NOMO-1 (cell line): ENCODE results near the gene TIMM8A.

Source experiments
- DNase-seq, 2 experiments: peaks; one replicate each; lab custom pipeline; 2025; ENCODE audit not compliant: unreplicated experiment in 2 of 2; lab: John Stamatoyannopoulos, UW

The TIMM8A gene

GRCh38 chrX:101348452-101349192 lies at the start of gene TIMM8A:
Gene TIMM8A (minus strand): TSS chrX:101348742. CDS start chrX:101348664, 78 bp downstream.
- peak; percentile 54 to 60 for DNase-seq

DNA sequence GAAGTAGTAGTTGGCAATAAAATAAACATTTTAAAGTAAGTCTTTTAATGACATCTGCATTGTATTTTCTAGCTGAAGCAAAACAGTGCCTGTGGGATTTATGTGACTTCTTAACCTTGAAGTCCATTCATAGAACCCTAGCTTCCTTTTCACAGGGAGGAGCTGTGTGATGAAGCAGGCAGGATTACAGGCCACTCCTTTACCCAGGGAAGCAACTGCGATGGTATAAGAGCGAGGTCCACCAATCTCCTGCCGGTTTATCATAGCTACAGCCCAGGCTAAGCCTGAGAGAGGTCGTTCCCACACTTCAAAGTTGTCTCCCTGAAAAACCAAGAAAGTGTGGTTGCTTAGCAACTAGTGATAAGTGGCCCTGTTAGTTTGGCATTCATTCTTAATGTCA lies 49.2 kb upstream of the TIMM8A start:
- DNase-seq = no peak

DNA sequence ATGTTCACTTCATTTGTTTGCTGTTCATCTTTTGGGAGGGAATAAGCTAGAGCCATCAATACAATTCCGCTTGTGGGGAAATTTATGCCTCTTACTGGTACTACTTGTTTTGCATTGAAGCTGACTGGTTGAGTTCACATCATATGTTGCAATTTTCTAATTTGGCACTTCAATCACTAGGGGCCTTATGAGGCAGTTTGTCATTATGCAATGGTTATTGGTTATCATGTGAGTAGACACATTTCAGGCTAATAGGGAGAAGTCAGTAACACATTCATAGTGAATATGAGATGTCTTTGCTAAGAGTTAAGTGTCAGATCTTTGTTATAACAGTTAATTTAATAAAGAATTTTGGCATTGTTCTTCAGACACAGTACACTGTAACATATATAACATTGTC lies 47.2 kb upstream of the TIMM8A start:
- peak; percentile 37 to 70 for DNase-seq

GRCh38 chrX:101394372-101394771 lies 45.8 kb upstream of the TIMM8A start:
- DNase-seq = no peak

DNA sequence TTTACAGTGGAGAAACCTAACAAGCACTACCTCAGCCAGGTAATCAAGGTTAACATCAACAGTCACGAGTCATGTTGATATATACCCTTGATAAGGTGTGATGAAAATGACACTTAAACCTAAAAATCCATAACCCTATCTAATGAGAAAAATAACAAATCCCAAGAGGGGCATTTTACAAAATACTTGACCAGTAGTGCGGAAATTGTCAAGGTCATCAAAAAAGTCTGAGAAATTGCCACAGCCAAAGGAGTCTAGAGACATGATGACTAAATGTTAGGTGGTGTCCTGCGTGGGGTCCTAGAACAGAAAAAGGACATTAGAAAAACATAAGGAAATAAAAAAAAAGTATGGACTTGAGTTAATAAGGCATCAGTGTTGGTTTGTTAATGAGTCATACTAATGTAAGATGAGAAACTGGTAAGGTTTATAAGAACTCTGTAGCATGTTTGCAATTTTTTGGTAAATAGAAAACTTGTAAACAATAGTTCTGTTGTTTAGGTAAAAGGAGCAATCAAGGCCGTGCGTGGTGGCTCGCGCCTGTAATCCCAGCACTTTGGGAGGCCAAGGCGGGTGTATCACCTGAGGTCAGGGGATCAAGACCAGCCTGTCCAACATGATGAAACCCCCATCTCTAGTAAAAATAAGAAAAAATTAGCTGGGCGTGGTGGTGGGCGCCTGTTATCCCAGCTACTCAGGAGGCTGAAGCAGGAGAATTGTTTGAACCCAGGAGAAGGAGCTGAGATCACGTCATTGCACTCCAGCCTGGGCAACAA lies 45.2 kb upstream of the TIMM8A start:
- no peak for DNase-seq

GRCh38 chrX:101391831-101392230 lies 43.3 kb upstream of the TIMM8A start:
- no peak for DNase-seq

GRCh38 chrX:101390664-101391525 lies 42.4 kb upstream of the TIMM8A start, which contains the start of gene RPL36A:
Gene RPL36A (plus strand): TSS chrX:101391011. CDS start chrX:101391044, 33 bp downstream.
- peak; percentile 85 to 95 for DNase-seq

- no peak for DNase-seq
These were observed 40.1 kb upstream of the TIMM8A start for GRCh38 chrX:101388604-101389003.

GRCh38 chrX:101386542-101386885 lies 38.0 kb upstream of the TIMM8A start:
- DNase-seq = no peak

DNA sequence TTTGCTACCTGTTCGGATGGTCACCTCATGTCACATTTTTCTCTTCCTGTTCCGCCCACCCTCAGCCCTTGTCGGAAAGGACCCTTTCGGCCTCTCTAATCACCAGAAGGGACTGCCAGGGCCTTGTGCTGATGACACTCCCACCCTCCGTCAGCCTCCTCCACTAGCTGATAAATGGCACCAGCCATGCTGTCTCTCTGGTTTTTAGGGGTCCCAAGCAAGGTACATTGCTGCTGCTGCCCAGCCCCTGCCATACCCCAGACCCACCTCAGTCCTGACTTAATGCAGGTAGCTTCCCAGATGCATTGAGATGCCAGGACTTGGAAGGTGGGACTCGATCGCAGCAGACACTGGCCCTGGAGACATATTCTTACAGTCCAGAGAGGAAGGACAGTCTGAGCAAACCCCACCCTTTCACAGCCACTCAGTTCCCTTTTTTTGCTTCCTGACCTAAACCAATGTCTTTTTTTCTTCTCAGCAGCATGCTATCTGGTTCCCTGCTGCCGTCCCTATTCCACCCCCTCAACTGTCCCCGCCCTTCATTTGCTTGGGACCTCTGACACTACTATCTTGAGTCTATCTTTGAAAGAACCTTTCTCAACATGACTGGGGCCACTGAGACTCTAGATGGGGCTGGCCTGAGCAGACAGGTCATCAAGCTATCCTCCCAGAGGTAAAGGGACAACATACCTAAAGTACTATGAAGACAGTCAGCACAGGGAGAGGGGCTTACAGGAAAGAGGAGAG lies 37.4 kb upstream of the TIMM8A start, which contains the start of gene BTK:
TSS of gene BTK (minus strand) at position 397 of the 747 bp plus-strand sequence. CDS start 10,907 bp downstream, outside the sequence.
- peak; percentile 75 to 81 for DNase-seq

DNA sequence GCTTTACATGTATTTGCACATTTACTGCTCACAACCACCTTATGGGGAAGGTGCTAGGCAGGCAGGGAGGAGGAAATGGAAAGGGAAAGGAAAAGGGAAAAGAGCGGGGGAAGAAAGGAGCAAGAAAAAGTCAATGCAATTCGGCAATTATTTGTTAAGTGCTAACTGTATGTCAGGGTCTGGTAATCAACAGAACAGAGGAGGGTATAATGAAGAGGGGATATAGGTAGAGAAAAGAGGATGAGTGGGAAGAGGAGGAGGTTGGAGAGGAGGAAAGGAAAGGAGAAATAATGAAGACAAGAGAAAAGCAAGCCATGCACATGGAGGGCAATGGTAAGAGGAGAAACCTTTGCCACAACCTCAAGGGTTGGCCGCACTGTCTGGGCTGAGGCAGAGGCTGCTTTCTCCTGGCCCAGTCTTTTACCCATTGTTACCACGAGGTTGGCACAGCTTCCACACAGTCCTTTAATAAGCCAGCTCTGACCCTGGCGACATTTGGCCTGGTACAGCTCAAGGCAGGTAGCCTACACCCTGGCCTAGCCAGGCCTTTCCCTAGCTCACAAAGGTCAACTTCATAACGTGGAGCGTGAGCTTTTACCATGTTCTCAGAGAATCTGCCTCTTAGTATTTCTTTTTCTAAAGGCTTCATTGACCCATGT lies 36.6 kb upstream of the TIMM8A start:
- no peak for DNase-seq

DNA sequence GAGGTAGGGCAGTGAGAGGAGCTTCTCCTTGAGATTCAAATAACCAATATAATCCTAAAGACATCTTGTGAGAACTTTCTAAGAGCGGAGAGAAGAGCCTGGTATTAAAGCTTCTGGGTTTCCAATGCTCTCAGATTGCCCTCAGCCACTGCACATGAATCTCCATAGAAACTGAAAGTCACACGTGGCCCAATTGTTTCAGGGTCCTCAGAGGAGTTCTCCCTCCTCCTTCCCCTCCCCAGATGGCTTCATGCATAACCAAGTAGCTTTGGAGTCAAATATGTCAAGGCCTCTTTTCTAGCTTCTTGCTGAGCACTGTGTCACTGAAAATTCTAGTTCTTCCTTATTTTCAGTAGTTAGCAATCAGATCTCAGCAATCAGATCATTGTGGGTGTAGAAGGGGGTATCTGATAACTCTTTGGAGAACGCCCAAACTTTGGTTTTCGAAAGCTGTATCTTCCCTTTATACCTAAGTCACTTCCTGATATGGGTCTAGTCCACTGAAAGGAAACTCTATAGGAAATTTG lies 35.2 kb upstream of the TIMM8A start:
- peak in 1 of 2 experiments; percentile 14 for DNase-seq

DNA sequence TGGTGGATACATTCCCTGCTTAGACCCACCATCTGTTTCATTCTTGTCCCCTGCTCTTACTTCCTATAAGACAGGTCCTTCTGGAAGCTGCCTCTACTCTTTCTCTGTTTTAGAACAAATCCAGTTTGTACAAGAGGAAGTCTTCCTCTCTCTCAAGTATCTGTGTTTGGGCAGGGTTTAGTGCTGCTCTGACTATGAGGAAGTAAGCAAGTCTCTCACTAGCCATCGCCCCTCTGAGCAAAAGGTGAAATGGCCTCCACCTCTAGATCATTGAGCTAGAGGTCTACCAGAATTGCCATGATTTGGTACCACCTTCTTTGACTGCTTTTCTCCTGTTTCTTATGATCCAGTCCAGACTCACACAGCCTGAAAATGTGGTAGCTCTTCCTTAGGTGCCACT lies 29.0 kb upstream of the TIMM8A start:
- peak in 1 of 2 experiments; percentile 47 for DNase-seq

DNA sequence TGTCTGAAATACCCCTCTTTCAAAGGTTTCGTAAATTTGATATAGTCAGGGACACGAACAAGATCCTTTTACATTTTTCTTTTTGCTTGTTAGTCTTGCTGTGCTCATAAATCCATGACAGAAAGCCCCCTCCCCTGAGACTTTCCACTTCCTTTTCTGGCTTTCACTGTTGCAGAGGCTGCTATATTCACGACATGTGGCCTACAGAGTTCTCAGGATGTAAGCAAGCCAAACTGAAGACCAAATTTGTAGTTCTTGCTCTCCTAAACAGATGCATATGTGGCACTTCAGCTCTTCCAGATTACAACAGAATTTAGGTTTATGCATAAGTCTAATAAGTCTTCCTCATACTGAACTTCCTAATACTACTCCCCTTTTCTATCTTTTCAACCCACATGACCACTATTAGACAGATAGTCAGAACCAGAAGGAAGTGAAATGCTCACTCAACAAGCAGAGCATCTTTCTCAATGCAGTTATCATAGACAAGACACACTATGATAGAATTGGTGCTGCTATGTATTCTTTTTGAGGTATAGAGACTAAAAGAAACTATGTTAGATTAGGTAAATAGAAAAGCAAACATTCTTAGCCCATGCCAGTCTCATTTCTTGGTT lies 22.5 kb upstream of the TIMM8A start:
- no peak for DNase-seq

DNA sequence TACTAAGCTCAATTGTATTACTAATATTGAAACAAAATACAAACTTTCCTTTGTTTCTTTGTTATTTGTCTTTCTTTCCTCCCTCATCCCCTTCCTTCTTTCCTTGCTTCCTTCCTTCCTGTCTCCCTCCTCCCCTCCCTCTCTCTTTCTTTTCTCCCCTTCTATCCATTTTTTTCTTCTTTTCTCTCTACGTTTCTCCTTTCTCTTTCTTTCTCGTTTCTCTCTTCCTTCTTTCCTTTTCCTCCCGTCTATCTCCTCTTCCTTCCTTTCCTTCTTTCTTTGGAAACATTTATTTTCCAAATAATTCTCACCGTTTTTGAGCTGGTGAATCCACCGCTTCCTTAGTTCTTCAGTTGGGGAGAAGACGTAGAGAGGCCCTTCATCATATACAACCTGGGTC lies 21.1 kb upstream of the TIMM8A start:
- no peak for DNase-seq

DNA sequence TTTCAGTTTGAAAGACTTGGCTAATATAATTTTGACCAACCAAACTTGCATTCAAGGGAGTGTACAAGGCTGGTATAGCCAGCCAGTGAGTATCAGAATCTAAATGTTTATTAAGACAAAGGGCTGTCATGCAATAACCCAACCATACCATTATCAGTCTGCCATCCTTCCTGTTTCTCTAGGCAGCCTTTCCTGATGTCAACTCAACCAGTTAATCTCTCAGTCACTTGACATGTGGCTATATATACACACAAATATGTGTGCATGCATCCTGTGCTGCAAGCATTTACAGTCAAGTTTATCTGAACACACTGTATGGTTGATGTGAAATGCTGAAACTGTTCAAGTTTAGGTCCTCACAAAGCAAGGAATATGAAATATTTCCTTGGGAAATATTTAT lies 20.3 kb upstream of the TIMM8A start:
- no peak for DNase-seq

- no peak for DNase-seq
These were observed 16.8 kb upstream of the TIMM8A start for GRCh38 chrX:101365301-101365795.

GRCh38 chrX:101362757-101363156 lies 14.2 kb upstream of the TIMM8A start:
- no peak for DNase-seq

DNA sequence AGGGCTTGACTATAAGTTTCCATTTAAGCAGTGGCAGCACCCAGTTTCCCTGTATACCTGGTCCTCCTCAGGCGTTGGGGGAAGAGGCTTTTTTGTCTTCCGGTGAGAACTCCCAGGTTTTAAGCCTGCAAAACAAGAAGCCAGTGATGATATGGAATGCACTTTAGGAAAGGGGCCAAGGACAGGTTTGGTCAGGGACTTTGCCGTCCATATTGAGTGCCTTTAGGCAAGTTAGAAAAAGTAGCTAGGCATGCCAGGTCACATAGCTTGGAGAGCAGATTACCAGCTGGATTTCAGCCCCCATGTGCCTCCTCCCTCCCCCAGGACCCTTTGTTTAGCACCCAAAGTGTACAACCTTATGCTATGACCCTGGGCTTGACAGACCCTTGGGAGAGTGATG lies 13.6 kb upstream of the TIMM8A start:
- DNase-seq = no peak
